ENCODE measurements around the gene GPR17.

The GPR17 gene, protein sequence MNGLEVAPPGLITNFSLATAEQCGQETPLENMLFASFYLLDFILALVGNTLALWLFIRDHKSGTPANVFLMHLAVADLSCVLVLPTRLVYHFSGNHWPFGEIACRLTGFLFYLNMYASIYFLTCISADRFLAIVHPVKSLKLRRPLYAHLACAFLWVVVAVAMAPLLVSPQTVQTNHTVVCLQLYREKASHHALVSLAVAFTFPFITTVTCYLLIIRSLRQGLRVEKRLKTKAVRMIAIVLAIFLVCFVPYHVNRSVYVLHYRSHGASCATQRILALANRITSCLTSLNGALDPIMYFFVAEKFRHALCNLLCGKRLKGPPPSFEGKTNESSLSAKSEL

DNA sequence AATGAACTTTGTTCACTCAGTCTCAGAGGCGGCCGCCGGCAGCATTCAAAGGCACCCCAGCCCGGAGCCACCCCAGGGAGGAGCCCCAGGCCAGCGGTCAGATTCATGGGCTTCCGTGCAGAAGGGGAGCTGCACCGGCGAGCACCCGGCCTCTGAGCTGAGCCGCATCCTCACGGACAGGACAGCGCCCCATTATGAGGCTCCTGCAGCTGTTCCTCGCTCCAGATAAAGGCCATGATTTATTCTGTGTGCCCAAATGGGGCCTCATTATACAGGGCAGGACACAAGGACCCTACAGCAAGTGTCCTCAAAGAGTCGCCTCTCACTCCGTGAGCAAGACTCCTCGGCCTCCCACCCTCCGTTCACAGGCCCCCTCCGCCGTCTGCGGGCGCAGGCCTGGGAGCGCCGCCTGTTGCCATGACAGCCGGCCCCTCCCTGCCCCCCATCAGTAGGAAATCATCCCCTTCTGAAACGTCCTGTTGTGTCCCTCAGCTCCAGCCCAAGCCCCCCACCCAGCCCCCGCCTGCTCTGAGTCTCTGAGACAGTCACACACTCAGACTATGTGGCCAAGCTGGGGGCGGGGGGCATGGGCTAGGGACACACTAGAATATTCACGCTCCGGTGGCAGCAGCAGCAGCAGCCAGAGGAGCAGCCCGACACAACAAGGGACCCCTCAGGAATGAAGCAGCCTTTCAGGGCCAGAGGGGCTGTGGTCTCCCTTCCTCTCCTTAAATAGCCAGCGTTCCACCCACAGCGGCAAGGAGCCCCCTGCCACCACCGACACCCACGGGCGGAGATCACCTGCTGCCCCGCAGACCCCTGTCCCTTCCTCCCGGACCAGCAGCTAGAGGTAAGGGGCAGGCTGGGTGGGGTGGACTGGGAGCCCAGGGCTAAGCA, at the start of gene GPR17:
Gene GPR17, plus strand, starts transcription at position 759 of the 897 bp plus-strand sequence. CDS start 4,583 bp downstream, outside the sequence.
- DNase-seq (ENCODE audit: low read depth) = no peak

DNA sequence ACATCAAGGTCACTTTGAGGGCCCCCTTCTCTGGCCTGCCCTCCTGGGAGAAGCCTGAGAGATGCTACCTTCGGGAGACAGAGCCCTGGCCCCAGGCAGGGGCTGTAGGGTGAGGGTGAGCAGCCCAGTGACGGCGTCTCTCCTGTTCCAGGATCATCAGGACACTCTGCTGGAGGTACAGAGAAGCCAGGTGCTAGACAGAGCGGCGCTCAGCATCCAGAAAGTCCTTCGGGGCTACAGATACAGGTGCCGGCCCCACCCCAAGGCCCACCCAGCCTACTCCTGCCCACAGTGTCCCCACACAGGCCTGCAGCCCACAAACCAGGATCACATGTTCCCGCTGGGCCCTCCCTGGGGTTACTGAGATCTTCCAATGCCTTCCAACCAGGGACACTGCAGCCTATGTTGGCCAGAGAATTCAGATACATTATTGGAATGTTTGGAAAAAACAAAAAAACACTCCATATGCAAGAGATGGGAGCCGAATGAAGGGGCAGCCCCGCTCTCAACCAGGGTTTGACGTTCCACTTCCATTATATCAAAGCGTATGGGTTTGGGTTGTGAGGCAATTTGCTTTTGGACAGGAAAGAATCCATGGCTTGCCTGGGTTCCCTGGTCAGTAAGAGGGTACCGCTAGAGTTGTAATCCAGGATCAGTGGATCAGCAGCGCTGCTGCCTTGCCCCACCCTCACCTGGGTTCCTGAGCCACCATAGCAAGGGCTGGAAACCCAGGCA, 49.5 kb upstream of the GPR17 start:
- DNase-seq (ENCODE audit: low read depth) = no peak

DNA sequence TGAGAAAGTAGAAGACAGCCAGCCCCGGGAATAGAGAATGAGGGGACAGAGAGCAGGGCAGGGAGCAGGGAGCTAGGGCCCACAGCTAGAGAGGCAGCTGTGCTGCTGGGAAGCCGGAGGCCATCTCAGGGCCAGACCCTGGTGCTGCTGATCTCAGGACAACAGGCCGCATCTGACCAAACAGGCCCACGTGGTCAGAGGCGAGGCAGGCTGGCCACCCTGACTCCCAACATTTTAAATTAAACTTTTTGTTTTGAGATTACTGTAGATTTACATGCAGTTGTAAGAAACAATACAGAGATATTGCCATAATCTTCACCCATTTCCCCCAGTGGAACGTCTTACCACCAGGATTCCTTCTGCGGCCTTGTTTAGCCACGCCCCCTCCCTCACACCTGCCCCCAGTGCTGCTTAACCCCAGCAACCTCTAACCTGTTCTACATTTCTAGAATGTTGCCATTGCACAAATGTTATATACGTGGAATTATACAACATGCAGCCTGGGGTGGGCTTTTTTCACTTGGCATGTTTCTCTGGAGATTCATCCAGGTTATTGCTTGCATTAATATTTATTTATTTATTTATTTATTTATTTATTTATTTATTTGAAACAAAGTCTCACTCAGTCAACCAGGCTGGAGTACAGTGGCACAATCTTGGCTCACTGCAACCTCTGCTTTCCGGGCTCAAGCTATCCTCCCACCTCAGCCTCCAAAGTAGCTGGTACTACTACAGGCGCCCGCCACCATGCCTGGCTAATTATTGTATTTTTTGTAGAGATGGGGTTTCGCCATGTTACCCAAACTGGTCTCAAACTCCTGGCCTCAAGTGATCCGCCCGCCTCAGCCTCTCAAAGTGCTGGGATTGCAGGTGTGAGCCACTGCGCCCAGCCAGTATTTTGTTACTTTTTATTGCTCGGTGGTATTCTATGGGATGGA, 48.6 kb upstream of the GPR17 start:
- DNase-seq (ENCODE audit: low read depth) = no peak

DNA sequence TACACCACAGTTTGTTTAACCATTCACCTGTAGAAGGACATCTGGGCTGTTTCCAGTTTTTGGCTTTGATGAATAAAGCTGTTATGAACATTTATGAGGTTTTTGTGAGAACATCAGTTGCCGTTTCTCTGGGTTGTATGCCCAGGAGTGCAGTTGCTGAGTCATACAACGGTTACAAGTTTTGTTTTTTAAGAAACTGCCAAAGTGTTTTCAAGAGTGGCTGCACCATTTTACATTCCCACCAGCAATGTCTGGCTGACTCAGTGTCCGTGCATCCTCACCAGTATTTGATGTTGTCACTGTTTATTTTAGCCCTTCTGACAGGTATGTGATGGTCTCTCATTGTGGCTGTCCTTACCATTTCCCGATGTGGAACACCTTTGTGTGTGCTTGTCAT, 48.0 kb upstream of the GPR17 start:
- DNase-seq (ENCODE audit: low read depth) = no peak

- no peak for DNase-seq (ENCODE audit: low read depth)
Observed at GRCh38 chr2:127598711-127599110, 47.2 kb upstream of the GPR17 start.

GRCh38 chr2:127599211-127599610, 46.7 kb upstream of the GPR17 start:
- no peak for DNase-seq (ENCODE audit: low read depth)

DNA sequence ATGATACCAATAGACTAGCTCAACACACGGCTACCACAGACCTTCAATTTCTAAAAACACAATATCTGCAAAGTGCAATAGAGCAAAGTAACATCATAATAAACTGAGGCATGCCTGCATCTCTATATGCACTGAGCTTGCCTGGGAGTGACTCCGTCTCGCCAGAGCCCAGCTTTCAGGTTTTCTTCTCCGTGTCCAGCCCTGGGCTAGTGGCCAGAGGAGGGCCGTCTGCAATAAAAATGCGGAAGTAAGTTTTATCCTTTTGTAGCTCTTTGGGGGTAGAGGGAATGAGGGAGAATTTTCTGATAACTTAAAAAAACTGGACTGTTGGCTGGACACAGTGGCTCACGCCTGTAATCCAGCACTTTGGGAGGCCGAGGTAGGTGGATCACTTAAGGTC, 41.0 kb upstream of the GPR17 start:
- DNase-seq (ENCODE audit: low read depth) = no peak

GRCh38 chr2:127605691-127606263, 40.2 kb upstream of the GPR17 start:
- DNase-seq (ENCODE audit: low read depth) = no peak

- DNase-seq (ENCODE audit: low read depth) = no peak
Observed at GRCh38 chr2:127606625-127607398, 39.1 kb upstream of the GPR17 start.

GRCh38 chr2:127607399-127607908, 38.5 kb upstream of the GPR17 start:
- DNase-seq (ENCODE audit: low read depth) = no peak

GRCh38 chr2:127608061-127609030, 37.6 kb upstream of the GPR17 start:
- no peak for DNase-seq (ENCODE audit: low read depth)

- no peak for DNase-seq (ENCODE audit: low read depth)
Observed at GRCh38 chr2:127609031-127609751, 36.8 kb upstream of the GPR17 start.

GRCh38 chr2:127609818-127610217, 36.1 kb upstream of the GPR17 start:
- no peak for DNase-seq (ENCODE audit: low read depth)

GRCh38 chr2:127610561-127610960, 35.4 kb upstream of the GPR17 start:
- DNase-seq (ENCODE audit: low read depth) = no peak

- no peak for DNase-seq (ENCODE audit: low read depth)
Observed at GRCh38 chr2:127611076-127611925, 34.7 kb upstream of the GPR17 start.

DNA sequence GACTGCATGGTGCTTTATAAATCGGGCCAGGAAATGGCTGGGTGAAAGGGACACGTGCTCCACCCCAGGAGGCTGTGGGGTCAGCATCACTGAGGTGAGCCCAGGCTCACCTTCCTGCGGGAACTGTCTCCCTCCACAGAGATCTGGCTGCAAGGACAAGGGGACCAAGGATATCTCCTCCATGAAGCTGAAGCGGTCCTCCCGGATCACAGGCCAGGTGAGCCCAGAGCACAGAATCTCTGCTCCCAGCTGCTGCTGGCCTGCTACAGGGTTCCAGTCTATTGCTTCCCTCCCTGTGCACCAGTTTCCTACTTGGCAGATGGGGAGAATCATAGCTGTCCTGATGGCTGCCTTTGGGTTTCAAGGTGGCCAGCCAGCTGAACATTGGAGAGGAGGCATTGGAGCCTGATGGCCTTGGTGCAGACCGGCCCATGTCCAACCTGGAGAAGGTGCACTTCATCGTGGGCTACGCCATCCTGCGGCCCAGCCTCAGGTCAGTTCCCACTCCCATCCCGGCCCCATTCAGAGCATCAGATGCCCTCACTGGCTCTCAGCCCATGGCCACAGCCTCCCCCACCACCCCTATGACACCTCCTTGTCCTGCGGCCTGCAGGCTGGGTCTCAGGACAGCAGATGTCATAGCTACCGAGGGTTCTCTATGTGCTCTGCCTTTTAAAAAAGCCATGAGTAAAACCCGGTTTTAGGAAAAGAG, 33.7 kb upstream of the GPR17 start:
- no peak for DNase-seq (ENCODE audit: low read depth)
